Thoracic aorta (tissue), 2 donors: ENCODE data around the gene SLC35F3. TPM values are rescaled to one million over a fixed set of nuclear protein-coding genes. Genes with fewer than 3 reads are reported as not detected.

ENCODE experiments used
- ATAC-seq: fragments of 150-250 bp; one replicate; pipeline ENCODE4 v1.8.0; 2017; ENCODE audit warnings: low read depth; ENCODE audit not compliant: insufficient number of reproducible peaks, low FRiP score
- DNase-seq: peaks from one replicate; pipeline ENCODE4 v3.0.0-alpha.2; 2020; ENCODE audit warnings: low spot score
- H3K27ac ChIP-seq, 2 donors: fragments of 200-600 bp; sonication (generic); 1 replicate in 1 of 2; 2 replicates in 1 of 2; pipeline ENCODE4 v1.5.1; 2016; ENCODE audit warnings: mild to moderate bottlenecking in 2 of 2, moderate library complexity in 2 of 2
- H3K27me3 ChIP-seq: fragments of 200-600 bp; sonication (generic); replicated peaks from 2 replicates; pipeline ENCODE4 v1.6.0; 2016; ENCODE audit warnings: mild to moderate bottlenecking; ENCODE audit not compliant: insufficient read depth
- H3K36me3 ChIP-seq: fragments of 200-600 bp; sonication (generic); one replicate; pipeline ENCODE4 v1.5.1; 2016
- H3K4me1 ChIP-seq, 2 donors: fragments of 200-600 bp; sonication (generic); 1 replicate in 1 of 2; 2 replicates in 1 of 2; pipeline versions ENCODE4 v1.5.1 to v1.6.0; 2016; ENCODE audit warnings: low read depth in 2 of 2, mild to moderate bottlenecking in 1 of 2; ENCODE audit not compliant: control insufficient read depth in 1 of 2
- H3K4me3 ChIP-seq: fragments of 200-600 bp; sonication (generic); 2 replicates; pipeline ENCODE4 v1.5.1; 2016; ENCODE audit warnings: mild to moderate bottlenecking
- H3K9me3 ChIP-seq: fragments of 200-600 bp; sonication (generic); 2 replicates; pipeline ENCODE4 v1.5.1; 2016
- CTCF ChIP-seq: fragments of 200-600 bp; sonication (generic); IDR thresholded peaks from one replicate; pipeline ENCODE4 v1.5.1; 2019; ENCODE audit warnings: antibody characterized with exemption
- total RNA-seq, 2 donors: library from RNA; depleted of rRNA; stranded (reverse); fragments of >200 nt; gene quantifications; one replicate each; pipeline versions ENCODE4 v1.1.0 to v1.2.3, GENCODE V29; 2016

Gene SLC35F3
- total RNA-seq, 2 donors from 2014 or later = not detected

DNA sequence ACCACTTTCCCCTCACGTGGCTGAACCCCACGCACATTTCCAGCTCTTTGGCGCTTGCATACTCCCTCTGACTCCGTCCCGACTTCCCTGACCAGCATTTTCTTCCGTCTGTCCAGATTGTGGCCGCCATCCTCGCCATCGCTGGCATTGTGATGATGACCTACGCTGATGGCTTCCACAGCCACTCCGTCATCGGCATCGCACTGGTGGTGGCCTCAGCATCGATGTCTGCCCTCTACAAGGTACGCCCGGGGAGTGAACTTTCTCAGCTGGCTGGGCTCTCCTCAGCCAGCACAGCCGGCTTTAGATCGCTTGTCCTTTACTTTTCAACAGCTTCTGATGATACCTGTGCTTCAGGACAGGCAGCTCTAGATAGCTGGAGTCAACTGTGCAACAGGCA is 412.0 kb downstream of the SLC35F3 start:
- Histone ChIP-seq H3K36me3 (no peaks in the 10 kb centered on the region), H3K27me3 (no peaks in the 10 kb centered on the region), H3K27ac (no peak overlapping the region), H3K4me3 (no peak overlapping the region), H3K4me1 (no peaks in the 10 kb centered on the region), H3K9me3 (no peaks in the 10 kb centered on the region)
- TF ChIP-seq CTCF = no peak
- no peak for DNase-seq
- no peak for ATAC-seq

- H3K27me3 ChIP-seq = no peaks in the 10 kb centered on the region
- ATAC-seq (no peak), DNase-seq (no peak)
- no peak overlapping the region for H3K27ac ChIP-seq
- H3K36me3 ChIP-seq = no peaks in the 10 kb centered on the region
- no peaks in the 10 kb centered on the region for H3K4me1 ChIP-seq
- H3K4me3 ChIP-seq = no peak overlapping the region
- TF ChIP-seq CTCF = no peak
- no peaks in the 10 kb centered on the region for H3K9me3 ChIP-seq
Observed at GRCh38 chr1:234316937-234317336, 412.5 kb downstream of the SLC35F3 start.

- no peak overlapping the region for H3K27ac ChIP-seq
- H3K36me3 ChIP-seq = no peaks in the 10 kb centered on the region
- no peak for DNase-seq
- H3K4me1 ChIP-seq = no peaks in the 10 kb centered on the region
- no peak overlapping the region for H3K4me3 ChIP-seq
- no peaks in the 10 kb centered on the region for H3K9me3 ChIP-seq
- no peak for TF ChIP-seq CTCF
- H3K27me3 ChIP-seq = no peaks in the 10 kb centered on the region
- no peak for ATAC-seq
Observed at GRCh38 chr1:234320069-234320468, 415.6 kb downstream of the SLC35F3 start.

DNA sequence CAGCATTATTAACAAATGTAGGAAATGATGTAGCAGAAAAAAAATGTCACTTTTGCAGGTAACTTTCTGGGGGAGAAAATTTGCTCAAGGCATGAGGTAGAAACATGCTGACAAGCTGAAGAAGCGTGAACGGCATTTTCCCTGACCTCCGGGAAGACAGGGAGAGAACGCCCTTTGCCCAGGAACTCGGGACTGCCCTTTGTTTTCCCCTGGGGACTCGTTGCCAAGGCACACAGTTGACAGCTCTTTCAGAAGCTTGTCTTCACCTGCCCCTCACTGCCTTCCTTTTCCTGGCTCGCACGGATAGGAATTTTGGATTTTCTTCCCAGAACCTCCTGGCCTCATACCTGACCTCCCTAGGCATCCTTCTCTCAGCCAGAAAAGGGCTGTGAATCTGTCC is 416.1 kb downstream of the SLC35F3 start:
- no peak for DNase-seq
- no peak for TF ChIP-seq CTCF
- no peak overlapping the region for H3K4me3 ChIP-seq
- no peaks in the 10 kb centered on the region for H3K36me3 ChIP-seq
- H3K9me3 ChIP-seq = no peaks in the 10 kb centered on the region
- H3K27ac ChIP-seq = no peak overlapping the region
- no peaks in the 10 kb centered on the region for H3K27me3 ChIP-seq
- no peak for ATAC-seq
- H3K4me1 ChIP-seq = no peaks in the 10 kb centered on the region

DNA sequence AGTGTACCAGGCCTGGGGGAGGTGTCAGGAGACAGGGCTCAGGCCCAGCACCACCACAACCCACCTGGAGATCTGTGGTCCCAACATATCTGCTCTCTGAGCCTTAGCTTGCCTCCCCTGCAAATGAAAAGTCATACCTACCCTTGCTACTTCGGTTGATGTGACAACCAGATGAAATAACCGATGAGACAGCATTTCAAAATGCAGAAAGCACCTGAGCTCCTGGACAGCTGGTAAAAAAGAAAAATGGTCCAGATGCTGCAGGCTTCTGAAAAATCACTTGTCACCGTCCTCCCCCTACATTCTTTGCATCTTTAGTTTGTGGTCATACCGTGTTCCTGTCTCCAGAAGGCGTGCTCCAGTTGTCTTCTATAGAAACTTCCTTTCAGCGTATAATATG is 416.8 kb downstream of the SLC35F3 start:
- Histone ChIP-seq H3K27ac (no peak overlapping the region), H3K9me3 (no peaks in the 10 kb centered on the region), H3K4me1 (no peaks in the 10 kb centered on the region), H3K4me3 (no peak overlapping the region), H3K27me3 (no peaks in the 10 kb centered on the region), H3K36me3 (no peaks in the 10 kb centered on the region)
- TF ChIP-seq CTCF = no peak
- ATAC-seq = no peak
- DNase-seq = no peak
